Lower leg skin (tissue), 3 donors: ENCODE results near the gene ANK3.

ENCODE experiments used
- POLR2A ChIP-seq, 2 donors: fragments of 450-650 bp; IDR thresholded peaks; one replicate each; pipeline ENCODE4 v1.6.1; 2016 to 2017; ENCODE audit warnings: antibody characterized with exemption in 2 of 2, mild to moderate bottlenecking in 1 of 2, moderate library complexity in 1 of 2
- TF ChIP-seq, protein P1 (sequence below), 3 donors: fragments of 450-650 bp; IDR thresholded peaks; one replicate each; pipeline ENCODE4 v1.5.1; 2016; ENCODE audit warnings: antibody characterized with exemption in 3 of 3, mild to moderate bottlenecking in 3 of 3, moderate library complexity in 2 of 3

DNA sequence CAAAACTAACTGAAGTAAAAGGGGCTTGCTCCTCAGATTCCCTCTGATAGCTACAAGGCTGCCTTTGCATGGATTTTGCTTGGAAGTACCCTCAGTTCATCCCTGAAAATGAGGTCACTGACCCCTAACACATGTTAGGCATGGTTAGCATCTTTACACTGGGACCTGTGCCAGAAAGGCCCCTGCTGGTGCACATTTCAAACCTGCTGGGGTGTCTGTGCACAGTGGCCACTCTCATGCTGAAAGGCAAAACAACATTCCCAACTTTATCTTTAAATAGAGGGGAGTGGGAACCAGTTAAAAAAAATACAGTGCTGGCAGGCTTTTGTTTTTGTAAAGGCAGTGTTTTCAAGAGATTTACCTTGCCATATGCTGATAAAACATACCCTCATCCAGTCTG is 99.1 kb downstream of the ANK3 start:
- TF ChIP-seq POLR2A (IDR thresholded peaks at IDR 0.05) = no peak
- TF ChIP-seq, protein P1, sequence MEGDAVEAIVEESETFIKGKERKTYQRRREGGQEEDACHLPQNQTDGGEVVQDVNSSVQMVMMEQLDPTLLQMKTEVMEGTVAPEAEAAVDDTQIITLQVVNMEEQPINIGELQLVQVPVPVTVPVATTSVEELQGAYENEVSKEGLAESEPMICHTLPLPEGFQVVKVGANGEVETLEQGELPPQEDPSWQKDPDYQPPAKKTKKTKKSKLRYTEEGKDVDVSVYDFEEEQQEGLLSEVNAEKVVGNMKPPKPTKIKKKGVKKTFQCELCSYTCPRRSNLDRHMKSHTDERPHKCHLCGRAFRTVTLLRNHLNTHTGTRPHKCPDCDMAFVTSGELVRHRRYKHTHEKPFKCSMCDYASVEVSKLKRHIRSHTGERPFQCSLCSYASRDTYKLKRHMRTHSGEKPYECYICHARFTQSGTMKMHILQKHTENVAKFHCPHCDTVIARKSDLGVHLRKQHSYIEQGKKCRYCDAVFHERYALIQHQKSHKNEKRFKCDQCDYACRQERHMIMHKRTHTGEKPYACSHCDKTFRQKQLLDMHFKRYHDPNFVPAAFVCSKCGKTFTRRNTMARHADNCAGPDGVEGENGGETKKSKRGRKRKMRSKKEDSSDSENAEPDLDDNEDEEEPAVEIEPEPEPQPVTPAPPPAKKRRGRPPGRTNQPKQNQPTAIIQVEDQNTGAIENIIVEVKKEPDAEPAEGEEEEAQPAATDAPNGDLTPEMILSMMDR (IDR thresholded peaks at IDR 0.05) = no peak
